B cell (primary cell): ENCODE data around the gene CACNB2. TPM values are rescaled to one million over a fixed set of nuclear protein-coding genes. Genes with fewer than 3 reads are reported as not detected.

ENCODE experiments used
- ATAC-seq: fragments of 200-7000 bp; cut with Tn5 transposase; one replicate; pipeline ENCODE4 v1.10.0; 2021; ENCODE audit warnings: low read depth, mild to moderate bottlenecking, moderate number of reproducible peaks, moderate library complexity
- CTCF ChIA-PET: fragments of 350-600 bp; sonication (Branson Sonifier 250); formaldehyde crosslinking; loops from one replicate; lab custom pipeline; 2021; ENCODE audit warnings: antibody characterized with exemption, inconsistent platforms; lab: Charles Lee
- POLR2A ChIA-PET: fragments of 350-600 bp; sonication (Branson Sonifier 250); formaldehyde crosslinking; loops from one replicate; lab custom pipeline; 2021; ENCODE audit warnings: antibody characterized with exemption; lab: Charles Lee
- DNase-seq: peaks from one replicate; pipeline ENCODE4 v3.0.0; 2013
- H2AFZ ChIP-seq: 2 replicates; pipeline ENCODE4 v1.6.1; 2012; ENCODE audit warnings: mild to moderate bottlenecking, low read depth, low read length; ENCODE audit not compliant: insufficient read depth, poor library complexity, severe bottlenecking
- H3K27ac ChIP-seq, 2 donors: 1 replicate in 1 of 2; 2 replicates in 1 of 2; pipeline ENCODE4 v1.5.1; 2012 to 2013; ENCODE audit warnings: low read length in 2 of 2, mild to moderate bottlenecking in 2 of 2, moderate library complexity in 1 of 2
- H3K27me3 ChIP-seq, 4 experiments: fragments of 200-600 bp in 1 of 4; sonication (generic) in 1 of 4; replicated peaks in 1 of 4; 1 replicate in 2 of 4; 2 replicates in 2 of 4; pipeline versions ENCODE4 v1.6.1 to v1.7.0; 2013 to 2016; ENCODE audit warnings: low read length in 3 of 4, mild to moderate bottlenecking in 2 of 4, mixed read lengths in 1 of 4, moderate library complexity in 1 of 4; ENCODE audit not compliant: insufficient read depth in 4 of 4, control insufficient read depth in 3 of 4; ENCODE audit errors: control extremely low read depth in 1 of 4
- H3K36me3 ChIP-seq, 2 experiments: replicated peaks in 1 of 2; 1 replicate in 1 of 2; 2 replicates in 1 of 2; pipeline versions ENCODE4 v1.6.1 to v1.7.1; 2013; ENCODE audit warnings: low read length in 1 of 2; ENCODE audit not compliant: insufficient read depth in 2 of 2, control insufficient read depth in 1 of 2; ENCODE audit errors: control extremely low read depth in 1 of 2, extremely low read depth in 1 of 2
- H3K4me1 ChIP-seq, 2 donors: fragments of 200-600 bp in 1 of 2; sonication (generic) in 1 of 2; 1 replicate in 1 of 2; 2 replicates in 1 of 2; pipeline versions ENCODE4 v1.5.1 to v1.6.1; 2013 to 2017; ENCODE audit warnings: low read length in 2 of 2; ENCODE audit not compliant: control insufficient read depth in 2 of 2, insufficient read depth in 2 of 2
- H3K4me2 ChIP-seq: replicated peaks from 2 replicates; pipeline ENCODE3; 2012; ENCODE audit warnings: mild to moderate bottlenecking, low read depth, low read length; ENCODE audit not compliant: poor library complexity, severe bottlenecking
- H3K4me3 ChIP-seq, 5 experiments: fragments of 200-600 bp in 1 of 5; sonication (generic) in 1 of 5; 1 replicate in 3 of 5; 2 replicates in 2 of 5; pipeline versions ENCODE4 v1.5.1 to v1.7.0; 2011 to 2016; ENCODE audit warnings: low read length in 4 of 5, mild to moderate bottlenecking in 4 of 5, low read depth in 2 of 5, control low read depth in 1 of 5, moderate library complexity in 1 of 5; ENCODE audit not compliant: insufficient read depth in 1 of 5; ENCODE audit errors: control extremely low read depth in 1 of 5, extremely low read depth in 1 of 5
- H3K79me2 ChIP-seq: fragments of 200-600 bp; sonication (generic); one replicate; pipeline ENCODE4 v1.6.0; 2016; ENCODE audit warnings: low read length; ENCODE audit not compliant: control insufficient read depth, insufficient read depth
- H3K9ac ChIP-seq: fragments of 200-600 bp; sonication (generic); 2 replicates; pipeline ENCODE4 v1.6.1; 2017; ENCODE audit warnings: mild to moderate bottlenecking, low read length, moderate library complexity
- H3K9me3 ChIP-seq, 3 donors: one replicate each; pipeline versions ENCODE4 v1.6.1 to v1.7.1; 2013; ENCODE audit warnings: low read length in 2 of 3; ENCODE audit not compliant: control insufficient read depth in 2 of 3, insufficient read depth in 1 of 3; ENCODE audit errors: control extremely low read depth in 1 of 3
- H4K20me1 ChIP-seq: 2 replicates; pipeline ENCODE4 v1.6.0; 2012; ENCODE audit warnings: mild to moderate bottlenecking, low read length; ENCODE audit not compliant: insufficient read depth, control insufficient read depth, poor library complexity, severe bottlenecking
- H3K27ac Mint-ChIP-seq: one replicate; pipeline ENCODE4 v1.8.0; 2021; ENCODE audit warnings: mixed read lengths
- H3K27me3 Mint-ChIP-seq: one replicate; pipeline ENCODE4 v1.8.0; 2021; ENCODE audit warnings: mixed read lengths
- H3K4me1 Mint-ChIP-seq: one replicate; pipeline ENCODE4 v1.8.0; 2021; ENCODE audit warnings: mixed read lengths
- H3K4me3 Mint-ChIP-seq: one replicate; pipeline ENCODE4 v1.8.0; 2021; ENCODE audit warnings: mixed read lengths
- H3K9me3 Mint-ChIP-seq: one replicate; pipeline ENCODE4 v1.8.0; 2022; ENCODE audit warnings: mixed read lengths; ENCODE audit not compliant: insufficient read depth
- CTCF ChIP-seq: fragments of 200-600 bp; IDR thresholded peaks from one replicate; pipeline ENCODE4 v1.8.0; 2022; ENCODE audit warnings: antibody characterized with exemption, mild to moderate bottlenecking
- EZH2 ChIP-seq: IDR thresholded peaks from 2 replicates; pipeline ENCODE4 v1.6.1; 2012; ENCODE audit warnings: borderline replicate concordance, low read depth, mild to moderate bottlenecking, moderate library complexity, low read length; ENCODE audit not compliant: insufficient read depth, poor library complexity, severe bottlenecking
- WGBS: methylation state at CpG from one replicate; pipeline ENCODE4 v1.1.5; 2013; ENCODE audit warnings: missing lambda C conversion rate; ENCODE audit not compliant: insufficient coverage; 5-methylcytosine and 5-hydroxymethylcytosine counted together
- intact Hi-C: fragments of 100-400 bp; cut with micrococcal nuclease; formaldehyde crosslinking; loops from one replicate; pipeline ENCODE4 v1.10.0; 2022
- polyA plus RNA-seq: library from polyadenylated mRNA; depleted of rRNA; stranded (reverse); fragments of >200 nt; gene quantifications from 2 replicates; pipeline ENCODE4 v1.2.3, GENCODE V29; 2012
- total RNA-seq, 2 donors: library from RNA; stranded (reverse); fragments of 120-200 nt in 1 of 2; gene quantifications; 1 replicate in 1 of 2; 2 replicates in 1 of 2; pipeline versions ENCODE4 v1.2.3 to v1.2.4, GENCODE V29; 2013 to 2022

CACNB2 gene
- total and polyA plus RNA-seq, 2 donors (not counting 1 experiment from before 2014, with no cell fraction given): not detected

GRCh38 chr10:18345308-18345707 is 205.1 kb downstream of the CACNB2 start:
- WGBS: no CpG with 5 or more reads among the region's 3 CpGs
- no peaks in the 10 kb centered on the region for H3K36me3 ChIP-seq
- intact Hi-C loops: no loop called here
- H3K4me2 ChIP-seq: no peak overlapping the region
- ChIA-PET POLR2A (no interaction called here), CTCF (no interaction called here)
- ATAC-seq: no peak
- no peak overlapping the region for H3K27ac ChIP-seq
- no peaks in the 10 kb centered on the region for H3K79me2 ChIP-seq
- no peak overlapping the region for H3K27ac Mint-ChIP-seq
- H3K4me1 ChIP-seq: no peaks in the 10 kb centered on the region
- TF ChIP-seq EZH2: no peak
- TF ChIP-seq CTCF: no peak
- no peak overlapping the region for H3K4me3 Mint-ChIP-seq
- no peak overlapping the region for H3K9ac ChIP-seq
- no peaks in the 10 kb centered on the region for H3K9me3 Mint-ChIP-seq
- H3K4me3 ChIP-seq: no peak overlapping the region
- H3K9me3 ChIP-seq: no peaks in the 10 kb centered on the region
- no peaks in the 10 kb centered on the region for H3K27me3 ChIP-seq
- H3K4me1 Mint-ChIP-seq: peaks cover 2% of the 10 kb centered on the region
- H4K20me1 ChIP-seq: no peaks in the 10 kb centered on the region
- no peak overlapping the region for H2AFZ ChIP-seq
- H3K27me3 Mint-ChIP-seq: no peaks in the 10 kb centered on the region
- no peak for DNase-seq

- intact Hi-C loops: no loop called here
- H3K27me3 ChIP-seq: no peaks in the 10 kb centered on the region
- Mint-ChIP-seq H3K27ac (no peak overlapping the region), H3K4me1 (peaks cover 22% of the 10 kb centered on the region), H3K9me3 (no peaks in the 10 kb centered on the region), H3K4me3 (no peak overlapping the region), H3K27me3 (no peaks in the 10 kb centered on the region)
- H3K4me1 ChIP-seq: peaks cover 0 to 11% of the 10 kb centered on the region in 2 donors
- H3K27ac ChIP-seq: no peak overlapping the region
- POLR2A ChIA-PET: no interaction called here
- no peak overlapping the region for H3K9ac ChIP-seq
- H3K79me2 ChIP-seq: no peaks in the 10 kb centered on the region
- ATAC-seq: no peak
- no peaks in the 10 kb centered on the region for H4K20me1 ChIP-seq
- H2AFZ ChIP-seq: no peak overlapping the region
- H3K36me3 ChIP-seq: no peaks in the 10 kb centered on the region
- TF ChIP-seq EZH2 (no peak), CTCF (no peak)
- 76% methylated on average over 4 of the region's 6 CpGs for WGBS
- H3K9me3 ChIP-seq: no peaks in the 10 kb centered on the region
- CTCF ChIA-PET: no interaction called here
- no peak overlapping the region for H3K4me3 ChIP-seq
- H3K4me2 ChIP-seq: no peak overlapping the region
- DNase-seq: no peak
Measured at GRCh38 chr10:18350340-18350739, 210.1 kb downstream of the CACNB2 start.
